Esophagus (tissue), 2 donors: Measurements from ENCODE around the gene ZNF750. TPM values are rescaled to one million over a fixed set of nuclear protein-coding genes. Genes with fewer than 3 reads are reported as not detected.

ENCODE experiments used
- H3K27ac ChIP-seq, 2 donors: one replicate each; pipeline ENCODE4 v1.5.1; 2013; ENCODE audit warnings: low read depth in 2 of 2, mild to moderate bottlenecking in 2 of 2, inconsistent platforms in 1 of 2, low read length in 1 of 2, moderate library complexity in 1 of 2
- H3K27me3 ChIP-seq, 2 donors: one replicate each; pipeline ENCODE4 v1.6.1; 2013; ENCODE audit warnings: low read length in 2 of 2, control low read depth in 1 of 2, mild to moderate bottlenecking in 1 of 2; ENCODE audit not compliant: insufficient read depth in 2 of 2, control insufficient read depth in 1 of 2
- H3K36me3 ChIP-seq, 2 donors: one replicate each; pipeline ENCODE4 v1.6.1; 2013; ENCODE audit warnings: low read length in 1 of 2; ENCODE audit not compliant: control insufficient read depth in 2 of 2, insufficient read depth in 2 of 2
- H3K4me1 ChIP-seq, 2 donors: one replicate each; pipeline ENCODE4 v1.6.1; 2013; ENCODE audit warnings: low read length in 1 of 2; ENCODE audit not compliant: control insufficient read depth in 2 of 2, insufficient read depth in 2 of 2
- H3K4me3 ChIP-seq, 2 donors: one replicate each; pipeline ENCODE4 v1.5.1; 2013; ENCODE audit warnings: low read length in 2 of 2, mild to moderate bottlenecking in 2 of 2, low read depth in 1 of 2, moderate library complexity in 1 of 2
- H3K9me3 ChIP-seq, 2 donors: one replicate each; pipeline ENCODE4 v1.6.1; 2013; ENCODE audit warnings: mild to moderate bottlenecking in 2 of 2, low read depth in 1 of 2, low read length in 1 of 2, moderate library complexity in 1 of 2; ENCODE audit not compliant: control insufficient read depth in 2 of 2, insufficient read depth in 1 of 2
- WGBS, 2 donors: extraction: QIAGEN DNeasy Blood & Tissue Kit; methylation state at CpG; one replicate each; pipeline ENCODE4 v1.1.7; 2013; 5-methylcytosine and 5-hydroxymethylcytosine counted together
- polyA plus RNA-seq, 2 donors: library from polyadenylated mRNA; stranded (reverse); fragments of 200-250 nt; gene quantifications; one replicate each; pipeline ENCODE4 v1.2.3, GENCODE V29; 2013
- donor health status: healthy with polysubstance abuse.
- donor health status: Bipolar disorder and iron deficiency.

The ZNF750 gene
- polyA plus RNA-seq, 2 donors, result 30.2 to 111 TPM

- Histone ChIP-seq H3K9me3 (no peaks in the 10 kb centered on the region), H3K27ac (peak overlapping the region; percentile 97), H3K4me3 (no peak overlapping the region), H3K36me3 (peaks cover 0 to 14% of the 10 kb centered on the region in 2 donors), H3K4me1 (peaks cover 6 to 31% of the 10 kb centered on the region in 2 donors), H3K27me3 (no peaks in the 10 kb centered on the region)
- WGBS, 2 donors, result 57 to 74% methylated on average over 34 of the region's 34 CpGs
Observed at GRCh38 chr17:82874011-82874835, 34.4 kb upstream of the ZNF750 start.

GRCh38 chr17:82873521-82873920, 33.7 kb upstream of the ZNF750 start:
- Histone ChIP-seq H3K27ac (peak overlapping the region in 1 of 2 donors; percentile 97), H3K27me3 (no peaks in the 10 kb centered on the region), H3K9me3 (no peaks in the 10 kb centered on the region), H3K36me3 (peaks cover 0 to 14% of the 10 kb centered on the region in 2 donors), H3K4me3 (no peak overlapping the region), H3K4me1 (peaks cover 6 to 29% of the 10 kb centered on the region in 2 donors)
- WGBS, 2 donors, result 97 to 98% methylated on average over 19 of the region's 19 CpGs

- 91 to 93% methylated on average over 33 of the region's 33 CpGs for WGBS, 2 donors
- H3K9me3 ChIP-seq, result no peaks in the 10 kb centered on the region
- H3K4me3 ChIP-seq, result no peak overlapping the region
- peaks cover 0 to 14% of the 10 kb centered on the region in 2 donors for H3K36me3 ChIP-seq
- H3K4me1 ChIP-seq, result peaks cover 6 to 29% of the 10 kb centered on the region in 2 donors
- no peaks in the 10 kb centered on the region for H3K27me3 ChIP-seq
- H3K27ac ChIP-seq, result peak overlapping the region in 1 of 2 donors; percentile 97
Observed at GRCh38 chr17:82872591-82873520, 33.0 kb upstream of the ZNF750 start.

- H3K4me3 ChIP-seq, result no peak overlapping the region
- 87 to 89% methylated on average over 40 to 41 of the region's 41 CpGs for WGBS, 2 donors
- H3K36me3 ChIP-seq, result peaks cover 0 to 14% of the 10 kb centered on the region in 2 donors
- no peaks in the 10 kb centered on the region for H3K9me3 ChIP-seq
- H3K27me3 ChIP-seq, result no peaks in the 10 kb centered on the region
- peaks cover 6 to 32% of the 10 kb centered on the region in 2 donors for H3K4me1 ChIP-seq
- peak overlapping the region; percentile 81 to 90 for H3K27ac ChIP-seq
Observed at GRCh38 chr17:82871776-82872561, 32.1 kb upstream of the ZNF750 start.

- Histone ChIP-seq H3K4me3 (no peak overlapping the region), H3K4me1 (peaks cover 6 to 39% of the 10 kb centered on the region in 2 donors), H3K9me3 (no peaks in the 10 kb centered on the region), H3K36me3 (peaks cover 0 to 14% of the 10 kb centered on the region in 2 donors), H3K27me3 (no peaks in the 10 kb centered on the region), H3K27ac (peak overlapping the region; percentile 81 to 90)
- WGBS, 2 donors, result 72 to 78% methylated on average over 28 to 31 of the region's 31 CpGs
Observed at GRCh38 chr17:82871056-82871775, 31.4 kb upstream of the ZNF750 start.

GRCh38 chr17:82870541-82870940, 30.7 kb upstream of the ZNF750 start:
- H3K4me1 ChIP-seq, result peaks cover 6 to 42% of the 10 kb centered on the region in 2 donors
- no peaks in the 10 kb centered on the region for H3K9me3 ChIP-seq
- H3K27me3 ChIP-seq, result no peaks in the 10 kb centered on the region
- H3K36me3 ChIP-seq, result peaks cover 0 to 14% of the 10 kb centered on the region in 2 donors
- WGBS, 2 donors, result 94 to 96% methylated on average over 14 of the region's 14 CpGs
- peak overlapping the region; percentile 81 to 90 for H3K27ac ChIP-seq
- H3K4me3 ChIP-seq, result no peak overlapping the region

- H3K4me3 ChIP-seq, result no peak overlapping the region
- H3K4me1 ChIP-seq, result peaks cover 6 to 46% of the 10 kb centered on the region in 2 donors
- H3K27ac ChIP-seq, result no peak overlapping the region
- no peaks in the 10 kb centered on the region for H3K9me3 ChIP-seq
- peaks cover 0 to 14% of the 10 kb centered on the region in 2 donors for H3K36me3 ChIP-seq
- H3K27me3 ChIP-seq, result no peaks in the 10 kb centered on the region
- WGBS, 2 donors, result 92 to 93% methylated on average over 35 of the region's 35 CpGs
Observed at GRCh38 chr17:82870091-82870491, 30.3 kb upstream of the ZNF750 start.

- peaks cover 11 to 51% of the 10 kb centered on the region in 2 donors for H3K4me1 ChIP-seq
- no peak overlapping the region for H3K4me3 ChIP-seq
- H3K36me3 ChIP-seq, result peaks cover 0 to 14% of the 10 kb centered on the region in 2 donors
- no peaks in the 10 kb centered on the region for H3K9me3 ChIP-seq
- H3K27me3 ChIP-seq, result no peaks in the 10 kb centered on the region
- 92 to 94% methylated on average over 11 of the region's 11 CpGs for WGBS, 2 donors
- H3K27ac ChIP-seq, result peak overlapping the region in 1 of 2 donors; percentile 11
Observed at GRCh38 chr17:82869536-82869935, 29.7 kb upstream of the ZNF750 start.
